Thyroid gland (tissue), 4 donors: ENCODE measurements around the gene CALR3.

Experiments
- CTCF ChIP-seq, 6 experiments: fragments of 200-600 bp in 3 of 6; fragments of 450-650 bp in 3 of 6; sonication (generic) in 3 of 6; IDR thresholded peaks; one replicate each; pipeline ENCODE4 v1.5.1; 2016 to 2019; ENCODE audit warnings: antibody characterized with exemption in 6 of 6, mild to moderate bottlenecking in 2 of 6, inconsistent platforms in 1 of 6, moderate library complexity in 1 of 6
- POLR2A ChIP-seq, 2 donors: fragments of 450-650 bp; IDR thresholded peaks; one replicate each; pipeline ENCODE4 v1.6.1; 2017; ENCODE audit warnings: antibody characterized with exemption in 2 of 2, mild to moderate bottlenecking in 2 of 2, moderate library complexity in 1 of 2

DNA sequence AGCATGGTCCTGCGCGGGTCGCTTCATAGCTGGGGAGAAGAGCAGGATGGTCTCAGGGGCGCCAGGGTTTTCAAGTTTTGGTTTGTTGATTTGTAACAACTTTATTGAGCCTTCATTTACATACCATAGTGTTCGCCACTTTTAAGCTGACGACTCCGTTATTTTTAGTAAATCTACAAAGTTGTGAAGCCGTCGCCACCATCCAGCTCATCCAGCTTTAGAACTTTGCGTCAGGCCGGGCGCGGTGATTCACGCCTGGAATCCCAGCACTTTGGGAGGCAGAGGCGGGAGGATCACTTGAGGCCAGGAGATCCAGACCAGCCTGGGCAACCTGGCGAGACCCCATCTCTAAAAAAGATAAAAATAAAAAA is 631 bp upstream of the CALR3 start:
- TF ChIP-seq POLR2A (IDR thresholded peaks at IDR 0.05), result no peak
- TF ChIP-seq CTCF (IDR thresholded peaks at IDR 0.05), result no peak
